HFFc6 (cell line): ENCODE data around the gene A2M. TPM values are rescaled to one million over a fixed set of nuclear protein-coding genes. Genes with fewer than 3 reads are reported as not detected.

Source experiments
- DNase-seq: peaks from one replicate; pipeline ENCODE4 v3.0.0-alpha.2; 2018
- H3K27ac Mint-ChIP-seq: 2 replicates; pipeline ENCODE4 v1.8.0; 2020; ENCODE audit warnings: mild to moderate bottlenecking, mixed read lengths
- H3K27me3 Mint-ChIP-seq: 2 replicates; pipeline ENCODE4 v1.8.0; 2021; ENCODE audit warnings: mild to moderate bottlenecking, moderate library complexity, mixed read lengths; ENCODE audit not compliant: insufficient read depth
- H3K36me3 Mint-ChIP-seq: 2 replicates; pipeline ENCODE4 v1.8.0; 2021; ENCODE audit warnings: low read depth, mixed read lengths
- H3K4me1 Mint-ChIP-seq: 2 replicates; pipeline ENCODE4 v1.8.0; 2020; ENCODE audit warnings: low read depth, mixed read lengths
- H3K4me3 Mint-ChIP-seq: 2 replicates; pipeline ENCODE4 v1.8.0; 2020; ENCODE audit warnings: mild to moderate bottlenecking, moderate library complexity, mixed read lengths
- H3K9me3 Mint-ChIP-seq: 2 replicates; pipeline ENCODE4 v1.8.0; 2020; ENCODE audit warnings: mild to moderate bottlenecking, mixed read lengths
- CTCF ChIP-seq: fragments of 200-600 bp; sonication (generic); IDR thresholded peaks from 2 replicates; pipeline ENCODE4 v1.5.0; 2021; ENCODE audit warnings: antibody characterized with exemption, mild to moderate bottlenecking
- total RNA-seq, 6 experiments: library from RNA; stranded (reverse); fragmentation: NEBNext Ultra II Directional; extraction: Animal tissue kit (Norgen Biotek cat#: 25700); gene quantifications; 2 replicates in 1 of 6; 3 replicates in 5 of 6; pipeline ENCODE4 v1.2.3, GENCODE V29; 2021

The A2M gene
- total RNA-seq, 6 experiments from 2014 or later: 0.23 to 0.50 (median 0.33) TPM

DNA sequence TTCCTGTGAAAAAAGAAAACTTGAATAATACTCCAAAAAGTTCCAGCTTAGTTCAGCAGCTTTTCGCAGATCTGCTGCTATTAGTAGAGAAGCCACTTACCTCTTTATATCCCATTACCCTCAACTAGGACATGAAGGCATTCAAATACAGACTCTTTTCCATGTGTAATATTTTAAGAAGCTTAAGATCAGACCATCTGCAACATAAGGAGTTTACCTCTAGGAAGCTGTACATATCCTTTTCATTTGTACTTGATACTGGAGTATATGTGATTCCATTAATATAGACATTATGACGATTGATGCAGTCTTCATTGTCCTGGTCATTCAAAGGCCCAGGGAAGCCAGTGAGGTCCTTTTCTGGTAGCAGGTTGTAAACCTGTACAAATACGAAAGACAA lies 20.4 kb downstream of the A2M start:
- H3K4me1 Mint-ChIP-seq: no peaks in the 10 kb centered on the region
- no peak for DNase-seq
- no peak for TF ChIP-seq CTCF
- H3K27ac Mint-ChIP-seq: no peak overlapping the region
- H3K9me3 Mint-ChIP-seq: peaks cover 8% of the 10 kb centered on the region
- H3K4me3 Mint-ChIP-seq: no peak overlapping the region
- H3K36me3 Mint-ChIP-seq: no peaks in the 10 kb centered on the region
- H3K27me3 Mint-ChIP-seq: no peaks in the 10 kb centered on the region

DNA sequence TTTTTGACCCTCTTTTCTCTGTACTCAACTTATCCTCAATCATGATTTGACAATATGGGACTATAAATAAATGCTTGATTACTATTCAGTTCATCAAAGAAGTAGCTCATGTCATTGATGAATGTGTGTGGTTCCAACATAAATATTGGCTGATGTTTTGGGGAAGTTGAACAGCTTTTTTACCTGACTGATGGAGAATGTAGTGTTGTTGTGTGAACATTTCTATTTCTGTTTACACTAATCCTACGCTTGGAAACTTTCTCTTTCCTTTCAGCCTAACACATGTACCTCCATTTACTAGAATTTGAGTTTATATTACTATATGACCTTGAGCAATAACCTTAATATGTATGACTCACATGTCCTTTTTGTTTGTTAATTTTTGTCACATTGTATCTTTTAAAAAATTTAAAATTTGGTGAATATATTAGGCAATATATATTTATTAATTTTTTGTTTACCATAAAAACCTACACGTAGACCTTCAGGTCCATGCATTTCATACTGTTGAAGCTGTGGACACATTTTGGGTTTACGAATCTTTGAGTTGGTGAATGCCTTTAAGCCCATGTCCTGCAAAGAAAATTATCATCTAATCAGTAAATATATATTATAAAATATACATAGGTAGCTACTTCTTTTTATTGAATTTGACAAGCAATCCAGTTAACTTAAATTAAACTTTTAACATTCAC lies 21.1 kb downstream of the A2M start:
- no peak for TF ChIP-seq CTCF
- Mint-ChIP-seq H3K4me3 (no peak overlapping the region), H3K36me3 (no peaks in the 10 kb centered on the region), H3K27ac (no peak overlapping the region), H3K9me3 (peaks cover 8% of the 10 kb centered on the region), H3K4me1 (no peaks in the 10 kb centered on the region), H3K27me3 (no peaks in the 10 kb centered on the region)
- DNase-seq: no peak

DNA sequence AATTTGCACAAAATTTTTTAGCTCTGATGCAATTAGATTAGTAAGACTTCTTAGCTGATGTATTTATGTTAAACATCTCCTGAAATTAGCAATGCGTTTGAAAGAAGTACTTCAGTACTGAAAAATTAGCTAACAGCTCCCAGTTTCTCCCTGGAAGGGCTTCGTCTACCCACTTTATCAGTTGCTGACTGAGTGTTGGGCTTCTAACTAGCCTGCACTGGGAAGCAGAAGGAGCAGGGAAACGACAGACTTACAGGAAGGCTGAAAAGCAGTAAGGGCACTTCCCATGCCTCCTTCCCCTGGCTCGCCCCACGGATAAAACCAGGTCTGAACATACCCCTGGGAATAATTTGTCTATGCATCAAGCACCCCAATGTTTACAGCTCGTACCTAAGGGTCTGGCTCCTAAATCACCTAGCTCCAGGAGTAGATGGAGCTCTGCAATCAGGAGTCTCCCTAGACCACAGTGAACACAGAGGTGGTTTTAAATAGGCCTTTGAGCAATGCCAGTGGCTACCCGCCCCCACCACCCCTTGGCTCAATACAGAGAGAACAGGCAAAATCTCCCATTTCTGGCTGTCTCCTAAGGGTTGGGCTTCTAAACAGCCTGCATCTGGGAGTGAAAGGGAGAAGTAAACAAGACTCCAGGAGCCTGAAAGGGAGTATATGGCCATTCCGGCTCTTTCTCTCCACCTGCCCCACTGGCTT lies 23.7 kb downstream of the A2M start:
- no peaks in the 10 kb centered on the region for H3K4me1 Mint-ChIP-seq
- DNase-seq: no peak
- H3K9me3 Mint-ChIP-seq: peaks cover 8% of the 10 kb centered on the region
- H3K4me3 Mint-ChIP-seq: no peak overlapping the region
- no peaks in the 10 kb centered on the region for H3K27me3 Mint-ChIP-seq
- H3K36me3 Mint-ChIP-seq: no peaks in the 10 kb centered on the region
- no peak overlapping the region for H3K27ac Mint-ChIP-seq
- no peak for TF ChIP-seq CTCF

- no peak for TF ChIP-seq CTCF
- H3K4me1 Mint-ChIP-seq: no peaks in the 10 kb centered on the region
- H3K9me3 Mint-ChIP-seq: peaks cover 15% of the 10 kb centered on the region
- no peaks in the 10 kb centered on the region for H3K36me3 Mint-ChIP-seq
- no peak overlapping the region for H3K4me3 Mint-ChIP-seq
- H3K27me3 Mint-ChIP-seq: no peaks in the 10 kb centered on the region
- H3K27ac Mint-ChIP-seq: no peak overlapping the region
- no peak for DNase-seq
These were observed 25.5 kb downstream of the A2M start for GRCh38 chr12:9090220-9090619.

- H3K27ac Mint-ChIP-seq: no peak overlapping the region
These were observed 28.5 kb downstream of the A2M start for GRCh38 chr12:9087087-9087835.

More at GRCh38 chr12:9087087-9087835, 28.5 kb downstream of the A2M start:
- no peak for TF ChIP-seq CTCF
- Mint-ChIP-seq H3K9me3 (peaks cover 27% of the 10 kb centered on the region), H3K36me3 (no peaks in the 10 kb centered on the region), H3K4me3 (no peak overlapping the region), H3K27me3 (no peaks in the 10 kb centered on the region), H3K4me1 (no peaks in the 10 kb centered on the region)
- no peak for DNase-seq
